ENCODE results near the gene LCN6.

DNA sequence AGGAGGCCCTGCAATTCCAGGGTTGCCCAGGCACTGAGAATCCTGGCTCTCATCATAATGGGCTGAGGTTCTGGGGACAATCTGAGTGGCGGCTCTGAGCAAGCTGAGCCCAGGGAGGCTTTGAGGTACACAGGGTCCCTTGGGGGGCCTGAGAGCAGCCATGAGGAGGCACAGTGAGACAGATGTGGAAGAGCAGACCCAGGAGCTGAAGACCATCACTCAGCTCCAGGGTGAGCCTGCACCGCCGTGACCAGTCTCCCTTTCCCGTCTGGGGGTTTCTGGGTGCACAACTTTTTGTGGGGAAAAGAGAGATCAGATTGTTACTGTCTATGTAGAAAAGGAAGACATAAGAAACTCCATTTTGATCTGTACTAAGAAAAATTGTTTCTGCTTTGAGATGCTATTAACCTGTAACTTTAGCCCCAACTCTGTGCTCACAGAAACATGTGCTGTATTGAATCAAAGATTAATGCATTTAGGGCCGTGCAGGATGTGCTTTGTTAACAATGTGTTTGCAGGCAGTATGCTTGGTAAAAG, 48.0 kb upstream of the LCN6 start, which contains the start of gene CCDC183:
- TF ChIP-seq, protein P1, sequence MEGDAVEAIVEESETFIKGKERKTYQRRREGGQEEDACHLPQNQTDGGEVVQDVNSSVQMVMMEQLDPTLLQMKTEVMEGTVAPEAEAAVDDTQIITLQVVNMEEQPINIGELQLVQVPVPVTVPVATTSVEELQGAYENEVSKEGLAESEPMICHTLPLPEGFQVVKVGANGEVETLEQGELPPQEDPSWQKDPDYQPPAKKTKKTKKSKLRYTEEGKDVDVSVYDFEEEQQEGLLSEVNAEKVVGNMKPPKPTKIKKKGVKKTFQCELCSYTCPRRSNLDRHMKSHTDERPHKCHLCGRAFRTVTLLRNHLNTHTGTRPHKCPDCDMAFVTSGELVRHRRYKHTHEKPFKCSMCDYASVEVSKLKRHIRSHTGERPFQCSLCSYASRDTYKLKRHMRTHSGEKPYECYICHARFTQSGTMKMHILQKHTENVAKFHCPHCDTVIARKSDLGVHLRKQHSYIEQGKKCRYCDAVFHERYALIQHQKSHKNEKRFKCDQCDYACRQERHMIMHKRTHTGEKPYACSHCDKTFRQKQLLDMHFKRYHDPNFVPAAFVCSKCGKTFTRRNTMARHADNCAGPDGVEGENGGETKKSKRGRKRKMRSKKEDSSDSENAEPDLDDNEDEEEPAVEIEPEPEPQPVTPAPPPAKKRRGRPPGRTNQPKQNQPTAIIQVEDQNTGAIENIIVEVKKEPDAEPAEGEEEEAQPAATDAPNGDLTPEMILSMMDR (IDR thresholded peaks at IDR 0.05; ENCODE audit: insufficient read depth, low read depth, low read length), result no peak
- no peak for TF ChIP-seq EZH2 (IDR thresholded peaks at IDR 0.05; ENCODE audit: insufficient read depth, low read length)

Data from astrocyte (in vitro differentiated cells and primary cell).